Measurements from ENCODE around the gene ATP5MC3.

DNA sequence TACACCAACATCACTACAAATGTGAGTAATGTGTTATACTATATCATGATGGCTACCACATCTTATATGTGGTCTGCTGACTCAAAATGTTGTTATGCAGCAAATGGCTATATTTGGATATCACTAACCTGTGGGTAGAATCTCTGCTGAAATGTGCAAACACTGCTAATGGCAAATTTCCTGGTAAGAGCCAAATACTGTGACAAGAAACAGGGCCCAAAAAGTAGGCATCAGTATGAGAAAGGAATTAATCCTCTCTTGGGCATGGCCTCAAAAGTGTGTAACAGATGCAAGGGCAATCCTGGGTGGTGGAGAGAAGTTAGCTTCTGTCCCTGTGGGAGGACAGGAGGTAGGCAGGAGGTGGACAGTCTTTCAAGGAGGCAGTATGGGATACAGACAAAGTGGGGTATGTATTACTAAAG is 26.8 kb downstream of the ATP5MC3 start:
- TF ChIP-seq, protein P1, sequence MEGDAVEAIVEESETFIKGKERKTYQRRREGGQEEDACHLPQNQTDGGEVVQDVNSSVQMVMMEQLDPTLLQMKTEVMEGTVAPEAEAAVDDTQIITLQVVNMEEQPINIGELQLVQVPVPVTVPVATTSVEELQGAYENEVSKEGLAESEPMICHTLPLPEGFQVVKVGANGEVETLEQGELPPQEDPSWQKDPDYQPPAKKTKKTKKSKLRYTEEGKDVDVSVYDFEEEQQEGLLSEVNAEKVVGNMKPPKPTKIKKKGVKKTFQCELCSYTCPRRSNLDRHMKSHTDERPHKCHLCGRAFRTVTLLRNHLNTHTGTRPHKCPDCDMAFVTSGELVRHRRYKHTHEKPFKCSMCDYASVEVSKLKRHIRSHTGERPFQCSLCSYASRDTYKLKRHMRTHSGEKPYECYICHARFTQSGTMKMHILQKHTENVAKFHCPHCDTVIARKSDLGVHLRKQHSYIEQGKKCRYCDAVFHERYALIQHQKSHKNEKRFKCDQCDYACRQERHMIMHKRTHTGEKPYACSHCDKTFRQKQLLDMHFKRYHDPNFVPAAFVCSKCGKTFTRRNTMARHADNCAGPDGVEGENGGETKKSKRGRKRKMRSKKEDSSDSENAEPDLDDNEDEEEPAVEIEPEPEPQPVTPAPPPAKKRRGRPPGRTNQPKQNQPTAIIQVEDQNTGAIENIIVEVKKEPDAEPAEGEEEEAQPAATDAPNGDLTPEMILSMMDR (IDR thresholded peaks at IDR 0.05) = no peak
- no peak for TF ChIP-seq POLR2A (IDR thresholded peaks at IDR 0.05)

Measured in right lobe of liver (tissue), 4 donors.